Measurements from ENCODE around the gene CLEC1A. TPM values are rescaled to one million over a fixed set of nuclear protein-coding genes. Genes with fewer than 3 reads are reported as not detected.

The CLEC1A gene, protein sequence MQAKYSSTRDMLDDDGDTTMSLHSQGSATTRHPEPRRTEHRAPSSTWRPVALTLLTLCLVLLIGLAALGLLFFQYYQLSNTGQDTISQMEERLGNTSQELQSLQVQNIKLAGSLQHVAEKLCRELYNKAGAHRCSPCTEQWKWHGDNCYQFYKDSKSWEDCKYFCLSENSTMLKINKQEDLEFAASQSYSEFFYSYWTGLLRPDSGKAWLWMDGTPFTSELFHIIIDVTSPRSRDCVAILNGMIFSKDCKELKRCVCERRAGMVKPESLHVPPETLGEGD
- total RNA-seq (2022) (not detected in 2 replicates), Bru-seq, nascent RNA (percentile 3 among the genes with signal in this experiment), BruChase-seq, experiment 1, labeled RNA remaining after a 6-hour chase (percentile 11 among the genes with signal in this experiment), BruChase-seq, experiment 2, labeled RNA remaining after a 2-hour chase (not detected)
- long read RNA-seq: 0 reads

GRCh38 chr12:10098791-10099190 lies at the start of gene CLEC1A:
Gene CLEC1A (minus strand): TSS chr12:10098985. CDS start chr12:10098922, 63 bp downstream.
- TF ChIP-seq, protein P1, sequence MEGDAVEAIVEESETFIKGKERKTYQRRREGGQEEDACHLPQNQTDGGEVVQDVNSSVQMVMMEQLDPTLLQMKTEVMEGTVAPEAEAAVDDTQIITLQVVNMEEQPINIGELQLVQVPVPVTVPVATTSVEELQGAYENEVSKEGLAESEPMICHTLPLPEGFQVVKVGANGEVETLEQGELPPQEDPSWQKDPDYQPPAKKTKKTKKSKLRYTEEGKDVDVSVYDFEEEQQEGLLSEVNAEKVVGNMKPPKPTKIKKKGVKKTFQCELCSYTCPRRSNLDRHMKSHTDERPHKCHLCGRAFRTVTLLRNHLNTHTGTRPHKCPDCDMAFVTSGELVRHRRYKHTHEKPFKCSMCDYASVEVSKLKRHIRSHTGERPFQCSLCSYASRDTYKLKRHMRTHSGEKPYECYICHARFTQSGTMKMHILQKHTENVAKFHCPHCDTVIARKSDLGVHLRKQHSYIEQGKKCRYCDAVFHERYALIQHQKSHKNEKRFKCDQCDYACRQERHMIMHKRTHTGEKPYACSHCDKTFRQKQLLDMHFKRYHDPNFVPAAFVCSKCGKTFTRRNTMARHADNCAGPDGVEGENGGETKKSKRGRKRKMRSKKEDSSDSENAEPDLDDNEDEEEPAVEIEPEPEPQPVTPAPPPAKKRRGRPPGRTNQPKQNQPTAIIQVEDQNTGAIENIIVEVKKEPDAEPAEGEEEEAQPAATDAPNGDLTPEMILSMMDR (IDR thresholded peaks at IDR 0.05; ENCODE audit: unreplicated experiment): no peak
- intact Hi-C loops (cut with micrococcal nuclease; ENCODE audit: unreplicated experiment): no loop called here
- H3K4me1 Mint-ChIP-seq (ENCODE audit: low read depth, unreplicated experiment): no peaks in the 10 kb centered on the region
- H3K27ac Mint-ChIP-seq (ENCODE audit: unreplicated experiment): no peak within 1 kb of the TSS
- CTCF ChIA-PET: no interaction called here
- no peaks in the 10 kb centered on the region for H3K36me3 Mint-ChIP-seq (ENCODE audit: insufficient read depth, unreplicated experiment)
- no peak for DNase-seq
- no peak within 1 kb of the TSS for H3K4me3 Mint-ChIP-seq (ENCODE audit: low read depth, unreplicated experiment)
- H3K9me3 Mint-ChIP-seq (ENCODE audit: low read depth, unreplicated experiment): peaks cover 4% of the 10 kb centered on the region
- no TSS peak for BruUV-seq (replicated peaks)
- H3K27me3 Mint-ChIP-seq (ENCODE audit: unreplicated experiment): no peaks in the 10 kb centered on the region

- Mint-ChIP-seq H3K9me3 (ENCODE audit: low read depth, unreplicated experiment) (no peaks in the 10 kb centered on the region), H3K4me3 (ENCODE audit: low read depth, unreplicated experiment) (no peak overlapping the region), H3K27ac (ENCODE audit: unreplicated experiment) (no peak overlapping the region), H3K27me3 (ENCODE audit: unreplicated experiment) (no peaks in the 10 kb centered on the region), H3K4me1 (ENCODE audit: low read depth, unreplicated experiment) (no peaks in the 10 kb centered on the region), H3K36me3 (ENCODE audit: insufficient read depth, unreplicated experiment) (no peaks in the 10 kb centered on the region)
- TF ChIP-seq, protein P1 (IDR thresholded peaks at IDR 0.05; ENCODE audit: unreplicated experiment): no peak
- intact Hi-C loops (cut with micrococcal nuclease; ENCODE audit: unreplicated experiment): no loop called here
- CTCF ChIA-PET: no interaction called here
- BruUV-seq (replicated peaks): no TSS peak
- no peak for DNase-seq
These were observed 49.1 kb upstream of the CLEC1A start for GRCh38 chr12:10147714-10148403.

GRCh38 chr12:10142976-10143589 lies 44.3 kb upstream of the CLEC1A start:
- no peak overlapping the region for H3K4me3 Mint-ChIP-seq (ENCODE audit: low read depth, unreplicated experiment)

GRCh38 chr12:10140001-10140400 lies 41.2 kb upstream of the CLEC1A start:
- Mint-ChIP-seq H3K27ac (ENCODE audit: unreplicated experiment) (no peak overlapping the region), H3K9me3 (ENCODE audit: low read depth, unreplicated experiment) (no peaks in the 10 kb centered on the region), H3K4me3 (ENCODE audit: low read depth, unreplicated experiment) (no peak overlapping the region), H3K36me3 (ENCODE audit: insufficient read depth, unreplicated experiment) (no peaks in the 10 kb centered on the region), H3K27me3 (ENCODE audit: unreplicated experiment) (no peaks in the 10 kb centered on the region), H3K4me1 (ENCODE audit: low read depth, unreplicated experiment) (no peaks in the 10 kb centered on the region)
- TF ChIP-seq, protein P1 (IDR thresholded peaks at IDR 0.05; ENCODE audit: unreplicated experiment): peak; percentile 40
- peak; percentile 54 for DNase-seq
- CTCF ChIA-PET: interaction anchor here (0.6 to 2.3 kb wide), 6 partner anchors 15 to 392 kb away, joined by 3 to 13 read pairs (median 4); partner anchors contain the start of gene CLEC12B
- BruUV-seq (replicated peaks): no TSS peak
- intact Hi-C loops (cut with micrococcal nuclease; ENCODE audit: unreplicated experiment): loop anchor here (1.0 to 5.0 kb wide), 4 partner anchors 106 to 390 kb away; partner anchors contain the start of gene CLEC12B

More at GRCh38 chr12:10142976-10143589, 44.3 kb upstream of the CLEC1A start:
- H3K27me3 Mint-ChIP-seq (ENCODE audit: unreplicated experiment): no peaks in the 10 kb centered on the region
- H3K36me3 Mint-ChIP-seq (ENCODE audit: insufficient read depth, unreplicated experiment): no peaks in the 10 kb centered on the region
- H3K4me1 Mint-ChIP-seq (ENCODE audit: low read depth, unreplicated experiment): no peaks in the 10 kb centered on the region
- CTCF ChIA-PET: interaction anchor here (0.7 to 1.4 kb wide), 2 partner anchors 10 to 416 kb away, joined by 3 to 4 read pairs; no protein-coding TSS in a partner anchor
- H3K9me3 Mint-ChIP-seq (ENCODE audit: low read depth, unreplicated experiment): no peaks in the 10 kb centered on the region
- no TSS peak for BruUV-seq (replicated peaks)
- no peak overlapping the region for H3K27ac Mint-ChIP-seq (ENCODE audit: unreplicated experiment)
- DNase-seq: no peak
- intact Hi-C loops (cut with micrococcal nuclease; ENCODE audit: unreplicated experiment): loop anchor here (5.0 kb wide), 1 partner anchor 131 kb away; the partner anchor contains the start of gene CLEC12B
- TF ChIP-seq, protein P1 (IDR thresholded peaks at IDR 0.05; ENCODE audit: unreplicated experiment): no peak

Data from Calu3 (cell line).